B cell (primary cell): Measurements from ENCODE around the gene CELF4.

Experiments used
- EZH2 ChIP-seq: IDR thresholded peaks from 2 replicates; pipeline ENCODE4 v1.6.1; 2012; ENCODE audit warnings: borderline replicate concordance, low read depth, mild to moderate bottlenecking, moderate library complexity, low read length; ENCODE audit not compliant: insufficient read depth, poor library complexity, severe bottlenecking
- TF ChIP-seq, protein P1 (sequence below): fragments of 200-600 bp; IDR thresholded peaks from one replicate; pipeline ENCODE4 v1.8.0; 2022; ENCODE audit warnings: antibody characterized with exemption, mild to moderate bottlenecking

DNA sequence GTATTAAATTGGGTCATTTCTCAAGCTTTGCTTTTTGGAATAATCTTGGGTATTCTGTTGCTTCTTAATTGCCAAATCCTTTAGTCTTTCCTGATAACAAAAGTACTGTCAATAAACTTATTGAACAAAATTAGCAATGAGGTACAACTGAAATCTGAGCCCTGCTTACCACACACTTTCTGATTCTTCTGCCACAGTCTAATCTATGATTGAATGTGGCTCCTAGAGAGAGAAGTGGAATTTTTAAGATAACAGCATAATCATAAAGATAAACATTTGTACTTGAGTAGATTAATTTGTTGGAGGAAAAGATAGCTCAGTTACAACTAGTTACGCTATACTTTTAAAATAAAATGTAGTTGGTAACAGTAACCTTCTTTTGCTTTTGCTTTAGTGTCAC is 354.8 kb downstream of the CELF4 start:
- TF ChIP-seq, protein P1, sequence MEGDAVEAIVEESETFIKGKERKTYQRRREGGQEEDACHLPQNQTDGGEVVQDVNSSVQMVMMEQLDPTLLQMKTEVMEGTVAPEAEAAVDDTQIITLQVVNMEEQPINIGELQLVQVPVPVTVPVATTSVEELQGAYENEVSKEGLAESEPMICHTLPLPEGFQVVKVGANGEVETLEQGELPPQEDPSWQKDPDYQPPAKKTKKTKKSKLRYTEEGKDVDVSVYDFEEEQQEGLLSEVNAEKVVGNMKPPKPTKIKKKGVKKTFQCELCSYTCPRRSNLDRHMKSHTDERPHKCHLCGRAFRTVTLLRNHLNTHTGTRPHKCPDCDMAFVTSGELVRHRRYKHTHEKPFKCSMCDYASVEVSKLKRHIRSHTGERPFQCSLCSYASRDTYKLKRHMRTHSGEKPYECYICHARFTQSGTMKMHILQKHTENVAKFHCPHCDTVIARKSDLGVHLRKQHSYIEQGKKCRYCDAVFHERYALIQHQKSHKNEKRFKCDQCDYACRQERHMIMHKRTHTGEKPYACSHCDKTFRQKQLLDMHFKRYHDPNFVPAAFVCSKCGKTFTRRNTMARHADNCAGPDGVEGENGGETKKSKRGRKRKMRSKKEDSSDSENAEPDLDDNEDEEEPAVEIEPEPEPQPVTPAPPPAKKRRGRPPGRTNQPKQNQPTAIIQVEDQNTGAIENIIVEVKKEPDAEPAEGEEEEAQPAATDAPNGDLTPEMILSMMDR = no peak
- no peak for TF ChIP-seq EZH2
